Pancreas (tissue), 10 donors: ENCODE data around the gene LOXL1. TPM values are rescaled to one million over a fixed set of nuclear protein-coding genes. Genes with fewer than 3 reads are reported as not detected.
A peak's percentile ranks its signal among the peaks of the same experiment; 100 is the strongest.
"Not testable (repeated sequence)": the region's sequence is repeated elsewhere in the genome, so short reads cannot be mapped to it uniquely, and the experiment has no call there.

Experiments used
- ATAC-seq, 4 donors: fragments of 200-7000 bp; cut with Tn5 transposase; one replicate each; pipeline versions ENCODE4 v1.8.0 to v1.9.1; 2020; ENCODE audit warnings: mild to moderate bottlenecking in 4 of 4, moderate library complexity in 4 of 4
- DNase-seq, 6 donors: peaks; one replicate each; pipeline ENCODE4 v3.0.0-alpha.2; 2020
- FAIRE-seq: peaks from 2 replicates; lab custom pipeline; 2012; peaks lifted over from hg19 to GRCh38; lab: Jason Lieb, UNC
- H3K27ac ChIP-seq, 4 donors: fragments of 200-600 bp; sonication (generic); 1 replicate in 3 of 4; 2 replicates in 1 of 4; pipeline versions ENCODE4 v1.5.0 to v1.8.0; 2020
- H3K27me3 ChIP-seq, 4 donors: fragments of 200-600 bp; one replicate each; pipeline ENCODE4 v1.8.0; 2021
- H3K36me3 ChIP-seq, 3 donors: fragments of 200-600 bp; sonication (generic) in 1 of 3; one replicate each; pipeline versions ENCODE4 v1.5.0 to v1.8.0; 2020 to 2021
- H3K4me1 ChIP-seq, 3 donors: fragments of 200-600 bp; one replicate each; pipeline ENCODE4 v1.8.0; 2021
- H3K4me3 ChIP-seq, 4 donors: fragments of 200-600 bp; sonication (generic) in 2 of 4; one replicate each; pipeline versions ENCODE4 v1.5.0 to v1.8.0; 2020 to 2021
- H3K9me3 ChIP-seq, 4 donors: fragments of 200-600 bp; one replicate each; pipeline ENCODE4 v1.8.0; 2021
- CTCF ChIP-seq, 4 donors: fragments of 200-600 bp; sonication (generic) in 3 of 4; IDR thresholded peaks; one replicate each; pipeline versions ENCODE4 v1.5.0 to v1.8.0; 2021; ENCODE audit warnings: antibody characterized with exemption in 4 of 4
- WGBS, 2 donors: extraction: QIAGEN DNeasy Blood & Tissue Kit; methylation state at CpG; one replicate each; pipeline ENCODE4 v1.1.7; 2013; 5-methylcytosine and 5-hydroxymethylcytosine counted together
- intact Hi-C, 3 donors: fragments of 100-400 bp; cut with DNase I; formaldehyde crosslinking; loops; one replicate each; pipeline versions ENCODE4 v1.11.1 to v1.14.2; 2022
- polyA plus RNA-seq, 2 donors: library from polyadenylated mRNA; stranded (reverse); fragments of 200-250 nt; gene quantifications; one replicate each; pipeline ENCODE4 v1.2.3, GENCODE V29; 2013
- total RNA-seq, 6 donors: library from RNA; stranded (reverse); fragmentation: NEBNext Ultra II Directional in 4 of 6; extraction: Animal tissue kit (Norgen Biotek cat#: 25700) in 4 of 6; gene quantifications; one replicate each; pipeline versions ENCODE4 v1.2.1 to v1.2.4, GENCODE V29; 2021 to 2023
- donor health status: healthy with polysubstance abuse.
- donor health status: DM: no; HTN: no; CAD: no; lungs with moderate emphysema.
- donor health status: DM: no; HTN: no; CAD: no.
- donor health status: control.
- donor health status: control.
- donor health status: Bipolar disorder and iron deficiency.
- donor health status: DM: yes; HTN: yes; CAD: no.
- donor health status: DM: no; HTN: no; CAD: no.
- donor health status: DM: no; HTN: no; CAD: no.
- donor health status: DM: yes; HTN: yes; CAD: no.

The LOXL1 gene
- total and polyA plus RNA-seq, 8 donors = 2.2 to 14.9 (median 5.5) TPM

GRCh38 chr15:73969151-73969759 lies 43.0 kb downstream of the LOXL1 start:
- Histone ChIP-seq H3K27me3 (no peaks in the 10 kb centered on the region), H3K36me3 (no peaks in the 10 kb centered on the region), H3K4me3 (no peak overlapping the region), H3K4me1 (peaks cover 0 to 6% (median 0%) of the 10 kb centered on the region in 3 donors), H3K27ac (no peak overlapping the region), H3K9me3 (no peaks in the 10 kb centered on the region)
- ATAC-seq = no peak
- no peak for FAIRE-seq
- DNase-seq = no peak
- TF ChIP-seq CTCF (IDR thresholded peaks at IDR 0.05) = no peak
- intact Hi-C loops = no loop called here
- WGBS, 2 donors = 74 to 75% methylated on average over 6 of the region's 6 CpGs

GRCh38 chr15:73972984-73973682 lies 46.9 kb downstream of the LOXL1 start:
- H3K36me3 ChIP-seq = no peaks in the 10 kb centered on the region
- peak; percentile 49 to 75 (median 66) for TF ChIP-seq CTCF (IDR thresholded peaks at IDR 0.05)
- DNase-seq (peak; percentile 71 to 90 (median 85)), FAIRE-seq (no peak), ATAC-seq (peak; percentile 96 to 99 (median 98))
- peak overlapping the region in 1 of 4 donors; percentile 25 for H3K4me3 ChIP-seq
- no peaks in the 10 kb centered on the region for H3K9me3 ChIP-seq
- H3K27ac ChIP-seq = no peak overlapping the region
- WGBS, 2 donors = 19 to 23% methylated on average over 26 of the region's 26 CpGs
- peaks cover 0 to 6% (median 0%) of the 10 kb centered on the region in 3 donors for H3K4me1 ChIP-seq
- H3K27me3 ChIP-seq = peaks cover 0 to 6% (median 0%) of the 10 kb centered on the region in 4 donors
- intact Hi-C loops = loop anchor here in 1 of 3 donors (10.0 kb wide), 1 partner anchor 352 kb away; no protein-coding TSS in a partner anchor

- FAIRE-seq, H3K4me1 ChIP-seq, H3K9me3 ChIP-seq, DNase-seq, H3K27ac ChIP-seq, H3K36me3 ChIP-seq, H3K4me3 ChIP-seq, H3K27me3 ChIP-seq: not testable (repeated sequence)
- peak in 1 of 4 donors; percentile 3 for ATAC-seq
- intact Hi-C loops = loop anchor here in 1 of 3 donors (10.0 kb wide), 1 partner anchor 351 kb away; no protein-coding TSS in a partner anchor
- WGBS, 2 donors = 76 to 81% methylated on average over 34 to 39 of the region's 39 CpGs
Observed at GRCh38 chr15:73973683-73974200, 47.5 kb downstream of the LOXL1 start.

GRCh38 chr15:73975440-73976125 lies 49.3 kb downstream of the LOXL1 start:
- H3K27me3 ChIP-seq, ATAC-seq, FAIRE-seq, H3K4me3 ChIP-seq, H3K4me1 ChIP-seq, DNase-seq, H3K9me3 ChIP-seq, H3K27ac ChIP-seq, H3K36me3 ChIP-seq: not testable (repeated sequence)
- intact Hi-C loops = loop anchor here in 1 of 3 donors (10.0 kb wide), 1 partner anchor 349 kb away; no protein-coding TSS in a partner anchor
- 39 to 54% methylated on average over 18 of the region's 18 CpGs for WGBS, 2 donors

- ATAC-seq (peak in 1 of 4 donors; percentile 29), DNase-seq (no peak), FAIRE-seq (no peak)
- intact Hi-C loops = loop anchor here in 1 of 3 donors (10.0 kb wide), 1 partner anchor 346 kb away; no protein-coding TSS in a partner anchor
- TF ChIP-seq CTCF (IDR thresholded peaks at IDR 0.05) = no peak
- no peaks in the 10 kb centered on the region for H3K36me3 ChIP-seq
- 57 to 63% methylated on average over 3 of the region's 3 CpGs for WGBS, 2 donors
- H3K9me3 ChIP-seq = no peaks in the 10 kb centered on the region
- H3K27me3 ChIP-seq = peaks cover 0 to 6% (median 0%) of the 10 kb centered on the region in 4 donors
- no peak overlapping the region for H3K4me3 ChIP-seq
- H3K27ac ChIP-seq = no peak overlapping the region
- H3K4me1 ChIP-seq = peaks cover 0 to 12% (median 0%) of the 10 kb centered on the region in 3 donors
Observed at GRCh38 chr15:73978896-73979295, 52.6 kb downstream of the LOXL1 start.
